Neural progenitor cell (in vitro differentiated cells): Measurements from ENCODE around the gene CHRNG.

Source experiments
- CTCF ChIP-seq: fragments of 200-600 bp; sonication (generic); IDR thresholded peaks from 2 replicates; pipeline ENCODE4 v1.5.1; 2017; ENCODE audit warnings: antibody characterized with exemption, mild to moderate bottlenecking
- EZH2 ChIP-seq: fragments of 200-600 bp; sonication (generic); IDR thresholded peaks from 2 replicates; pipeline ENCODE4 v1.6.1; 2017; ENCODE audit warnings: antibody characterized with exemption, mild to moderate bottlenecking, moderate library complexity

DNA sequence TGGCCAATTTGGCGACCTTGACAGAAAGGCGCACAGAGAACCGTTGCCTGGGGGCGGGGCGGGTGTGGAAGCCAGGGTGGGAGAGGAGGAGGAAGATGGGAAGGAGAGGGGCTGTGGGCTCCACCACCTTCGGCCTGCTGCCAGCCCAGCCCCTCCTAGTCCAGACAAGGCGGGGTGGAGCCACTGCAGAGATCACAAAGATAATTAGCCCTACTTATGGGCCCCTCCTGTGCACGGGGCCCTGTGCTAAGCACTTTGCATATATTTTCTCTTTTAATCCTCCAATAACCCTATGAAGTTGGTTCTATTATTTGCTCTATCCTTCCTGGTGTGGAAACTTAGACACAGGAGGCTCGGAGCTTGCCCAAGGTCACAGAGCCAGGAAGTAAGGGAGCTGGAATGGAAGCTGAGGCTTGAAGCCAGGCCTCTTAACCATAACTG, 38.1 kb upstream of the CHRNG start:
- TF ChIP-seq CTCF (no peak), EZH2 (no peak)
